ENCODE results near the gene UPB1.

DNA sequence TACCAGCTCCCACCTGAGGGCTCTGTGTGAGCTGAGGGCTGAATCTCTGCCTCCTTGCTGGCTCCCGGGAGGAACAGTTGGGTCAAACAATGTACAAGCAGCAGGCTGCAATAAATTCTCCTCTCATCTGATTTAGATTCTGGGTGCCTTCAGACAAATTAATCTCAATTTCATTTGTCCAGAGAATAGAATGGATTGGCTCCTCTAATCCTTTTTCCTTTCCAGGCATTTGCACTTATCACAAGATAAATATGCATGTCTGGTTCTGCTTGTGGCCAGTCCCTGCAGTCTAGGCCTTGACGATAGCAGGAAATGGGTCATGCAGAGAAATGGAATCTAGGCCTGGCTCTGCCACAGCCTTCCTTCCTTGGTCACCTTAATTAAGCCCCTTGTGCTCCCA, 28.7 kb downstream of the UPB1 start:
- TF ChIP-seq, protein P1, sequence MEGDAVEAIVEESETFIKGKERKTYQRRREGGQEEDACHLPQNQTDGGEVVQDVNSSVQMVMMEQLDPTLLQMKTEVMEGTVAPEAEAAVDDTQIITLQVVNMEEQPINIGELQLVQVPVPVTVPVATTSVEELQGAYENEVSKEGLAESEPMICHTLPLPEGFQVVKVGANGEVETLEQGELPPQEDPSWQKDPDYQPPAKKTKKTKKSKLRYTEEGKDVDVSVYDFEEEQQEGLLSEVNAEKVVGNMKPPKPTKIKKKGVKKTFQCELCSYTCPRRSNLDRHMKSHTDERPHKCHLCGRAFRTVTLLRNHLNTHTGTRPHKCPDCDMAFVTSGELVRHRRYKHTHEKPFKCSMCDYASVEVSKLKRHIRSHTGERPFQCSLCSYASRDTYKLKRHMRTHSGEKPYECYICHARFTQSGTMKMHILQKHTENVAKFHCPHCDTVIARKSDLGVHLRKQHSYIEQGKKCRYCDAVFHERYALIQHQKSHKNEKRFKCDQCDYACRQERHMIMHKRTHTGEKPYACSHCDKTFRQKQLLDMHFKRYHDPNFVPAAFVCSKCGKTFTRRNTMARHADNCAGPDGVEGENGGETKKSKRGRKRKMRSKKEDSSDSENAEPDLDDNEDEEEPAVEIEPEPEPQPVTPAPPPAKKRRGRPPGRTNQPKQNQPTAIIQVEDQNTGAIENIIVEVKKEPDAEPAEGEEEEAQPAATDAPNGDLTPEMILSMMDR (IDR thresholded peaks at IDR 0.05): no peak
- TF ChIP-seq POLR2AphosphoS5 (IDR thresholded peaks at IDR 0.05) (no peak), POLR2A (IDR thresholded peaks at IDR 0.05) (no peak), EP300 (IDR thresholded peaks at IDR 0.05) (no peak)
